ENCODE results near the gene TMEM203.
A peak's percentile ranks its signal among the peaks of the same experiment; 100 is the strongest.
"Not testable (repeated sequence)": the region's sequence is repeated elsewhere in the genome, so short reads cannot be mapped to it uniquely, and the experiment has no call there.

Gene TMEM203, protein sequence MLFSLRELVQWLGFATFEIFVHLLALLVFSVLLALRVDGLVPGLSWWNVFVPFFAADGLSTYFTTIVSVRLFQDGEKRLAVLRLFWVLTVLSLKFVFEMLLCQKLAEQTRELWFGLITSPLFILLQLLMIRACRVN

DNA sequence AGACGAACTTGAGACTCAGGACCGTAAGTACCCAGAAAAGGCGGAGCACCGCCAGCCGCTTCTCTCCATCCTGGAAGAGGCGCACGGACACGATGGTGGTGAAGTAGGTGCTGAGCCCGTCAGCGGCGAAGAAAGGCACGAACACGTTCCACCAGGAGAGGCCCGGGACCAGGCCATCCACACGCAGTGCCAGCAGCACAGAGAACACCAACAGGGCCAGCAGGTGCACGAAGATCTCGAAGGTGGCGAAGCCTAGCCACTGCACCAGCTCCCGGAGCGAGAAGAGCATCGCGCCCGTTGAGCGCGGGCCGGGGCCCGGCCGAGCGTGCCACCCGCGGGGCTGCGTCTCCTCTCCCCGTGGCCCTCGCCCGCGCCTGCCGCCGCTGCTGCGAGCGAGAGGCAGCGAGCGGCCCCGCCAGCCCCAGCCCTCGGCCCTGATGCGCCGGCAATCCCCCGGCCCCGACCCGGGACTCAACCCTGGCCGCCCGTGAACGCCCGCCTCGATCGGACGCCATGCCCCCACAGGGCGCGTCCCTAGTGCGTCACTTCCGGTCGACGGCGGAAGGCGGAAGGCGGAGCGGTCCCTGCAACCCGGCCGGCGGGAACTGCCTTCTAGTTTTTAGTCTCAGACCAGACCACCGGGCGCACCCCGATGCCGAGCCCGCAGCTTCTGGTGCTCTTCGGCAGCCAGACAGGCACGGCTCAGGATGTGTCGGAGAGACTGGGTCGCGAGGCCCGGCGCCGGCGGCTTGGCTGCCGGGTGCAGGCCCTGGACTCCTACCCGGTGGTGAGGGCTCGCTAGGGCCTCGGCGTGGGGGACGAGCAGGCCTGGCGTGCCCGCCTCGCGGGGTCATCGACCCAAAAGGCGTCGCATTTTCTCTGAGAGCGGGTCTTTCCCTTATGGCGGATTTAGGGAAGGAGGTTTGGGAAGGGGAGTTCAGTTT, at the start of gene TMEM203, which contains the start of gene NDOR1:
Gene TMEM203 (minus strand): TSS at position 523 of the 944 bp plus-strand sequence. CDS start 234 bp downstream, at position 289.
Gene NDOR1 (plus strand): TSS at position 575 of the 944 bp plus-strand sequence. CDS start 78 bp downstream, at position 653.
- DNase-seq: peak; percentile 17

DNA sequence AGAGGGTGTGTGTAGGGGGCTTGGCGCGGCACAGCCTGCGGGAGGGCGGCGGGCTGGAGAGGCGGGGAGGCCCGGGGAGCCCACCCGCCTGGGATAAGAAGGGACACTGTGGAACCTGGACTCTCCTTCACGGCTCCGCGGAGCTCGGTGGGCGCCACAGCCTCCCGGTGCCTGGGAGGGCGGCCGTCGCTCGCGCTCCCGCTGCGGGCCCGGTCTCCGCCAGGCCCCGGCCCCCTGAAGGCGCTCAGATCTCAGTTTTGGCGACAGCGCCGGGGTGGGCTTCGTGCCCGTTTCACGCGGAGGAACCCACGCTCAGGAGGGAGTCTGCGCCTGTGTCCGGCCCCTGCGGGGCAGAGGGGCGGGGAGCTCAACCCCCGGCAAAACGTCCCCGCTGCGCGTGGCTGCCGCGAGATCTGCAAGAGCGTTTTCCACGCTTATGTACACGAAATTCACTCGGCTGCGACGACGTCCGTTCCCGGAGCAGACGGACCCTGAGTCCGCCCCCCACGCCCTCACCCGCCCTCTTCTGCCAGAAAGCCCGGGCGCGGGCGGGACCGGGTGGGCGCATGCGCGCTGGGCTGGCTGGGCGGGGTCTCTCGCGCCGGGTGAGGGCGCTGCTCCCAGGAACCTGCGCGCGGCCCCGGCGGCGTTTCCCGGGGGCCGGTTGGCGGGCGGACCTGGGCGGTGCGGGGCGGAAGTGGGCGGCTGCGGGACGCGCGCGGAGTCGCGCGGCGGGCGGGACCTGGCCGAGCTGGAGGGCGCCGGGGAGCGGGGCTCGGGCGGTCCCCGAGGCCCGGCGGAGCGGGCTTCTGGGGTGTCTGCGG, 49.4 kb upstream of the TMEM203 start, which contains the start of gene NELFB:
Gene NELFB (plus strand): TSS at position 704 of the 824 bp plus-strand sequence.
- peak; percentile 65 for DNase-seq

DNA sequence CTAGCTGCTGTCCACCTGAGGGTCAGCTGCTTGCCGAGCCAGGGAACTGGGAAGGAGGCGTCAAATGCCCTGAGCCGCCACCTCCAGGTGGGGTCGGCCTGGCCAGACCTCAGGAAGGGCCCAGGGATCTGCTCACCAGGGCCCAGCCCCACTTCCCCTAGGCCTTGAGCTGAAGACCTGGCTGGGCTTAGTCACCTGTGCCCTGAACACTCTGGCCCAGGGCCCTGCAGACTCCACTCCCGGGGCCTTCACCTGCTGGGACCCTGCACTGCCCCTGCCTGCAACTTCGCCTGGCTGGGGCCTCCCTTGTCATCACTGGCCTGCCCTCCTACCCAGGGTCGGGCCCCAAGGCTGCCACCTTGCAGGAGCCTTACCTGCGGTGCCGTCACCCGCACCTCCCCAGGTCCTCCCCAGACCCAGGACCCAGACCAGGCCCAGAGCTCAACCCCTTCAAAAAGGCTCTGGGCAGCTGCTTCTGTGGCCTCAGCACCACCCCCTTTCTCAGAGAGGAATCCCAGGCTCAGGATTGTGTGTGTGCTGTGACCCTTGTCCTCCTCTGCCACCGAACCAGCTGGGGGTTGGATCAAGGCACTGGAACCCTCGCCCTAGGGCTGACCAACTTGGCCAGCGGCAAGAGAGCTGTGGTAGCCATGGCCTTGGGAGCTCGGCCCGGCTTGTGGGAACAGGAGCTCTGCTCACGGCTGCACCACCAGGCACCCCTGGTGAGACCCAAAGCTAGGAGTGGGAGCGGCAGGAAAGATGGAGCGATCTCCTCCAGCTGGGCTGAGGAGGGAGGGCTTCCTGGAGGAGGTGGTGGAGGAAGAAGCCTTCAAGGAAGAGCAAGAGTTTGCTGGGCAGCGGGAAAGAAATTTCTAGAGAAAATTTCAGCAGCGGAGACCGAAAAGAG, 48.5 kb upstream of the TMEM203 start:
- no peak for DNase-seq

DNA sequence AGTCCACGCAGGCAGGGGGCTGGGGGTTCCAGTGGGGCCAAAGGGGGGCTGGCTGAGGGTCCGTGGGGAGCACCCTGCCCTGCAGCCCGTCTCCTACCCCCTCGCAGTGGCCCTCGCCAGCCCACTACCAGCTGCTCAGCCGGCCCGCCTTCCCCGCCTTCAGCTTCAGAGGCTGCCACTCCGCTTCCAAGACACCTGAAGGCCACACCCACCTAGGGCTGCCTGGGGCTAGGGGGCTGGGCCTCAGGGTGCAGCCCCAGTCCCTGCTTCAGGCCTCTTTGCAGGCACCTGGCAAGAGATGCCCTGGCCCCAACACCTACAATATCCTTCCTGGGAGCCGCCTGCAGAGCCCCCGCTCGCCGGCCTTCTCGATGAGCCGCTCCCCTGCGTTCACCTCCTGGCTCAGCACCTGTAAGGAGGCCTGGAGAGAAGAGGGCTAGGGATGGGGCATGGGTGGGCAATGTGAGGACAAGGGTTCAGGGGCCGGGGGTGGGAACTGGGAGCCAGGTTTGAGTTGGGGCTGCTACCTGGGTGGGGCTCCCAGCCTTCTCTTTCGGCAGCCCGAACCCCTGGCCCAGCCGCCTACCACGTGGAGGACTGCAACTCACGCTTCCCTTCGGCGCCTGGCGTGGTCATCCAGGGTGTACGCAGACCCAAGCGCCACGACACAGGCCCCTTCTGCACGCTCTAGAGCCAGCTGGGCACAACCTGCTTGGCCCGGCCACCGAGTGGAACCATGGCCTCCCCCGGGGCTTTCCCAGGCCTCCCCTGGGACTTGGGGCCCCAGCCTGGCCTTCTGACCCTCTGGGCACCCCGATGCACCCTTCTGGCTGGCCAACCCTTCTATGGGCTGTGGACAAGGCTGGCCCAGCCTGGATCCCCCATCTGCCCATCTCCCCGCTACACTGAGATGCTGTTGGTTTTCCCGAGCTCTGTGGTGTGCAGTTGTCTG, 47.4 kb upstream of the TMEM203 start:
- DNase-seq: no peak

DNA sequence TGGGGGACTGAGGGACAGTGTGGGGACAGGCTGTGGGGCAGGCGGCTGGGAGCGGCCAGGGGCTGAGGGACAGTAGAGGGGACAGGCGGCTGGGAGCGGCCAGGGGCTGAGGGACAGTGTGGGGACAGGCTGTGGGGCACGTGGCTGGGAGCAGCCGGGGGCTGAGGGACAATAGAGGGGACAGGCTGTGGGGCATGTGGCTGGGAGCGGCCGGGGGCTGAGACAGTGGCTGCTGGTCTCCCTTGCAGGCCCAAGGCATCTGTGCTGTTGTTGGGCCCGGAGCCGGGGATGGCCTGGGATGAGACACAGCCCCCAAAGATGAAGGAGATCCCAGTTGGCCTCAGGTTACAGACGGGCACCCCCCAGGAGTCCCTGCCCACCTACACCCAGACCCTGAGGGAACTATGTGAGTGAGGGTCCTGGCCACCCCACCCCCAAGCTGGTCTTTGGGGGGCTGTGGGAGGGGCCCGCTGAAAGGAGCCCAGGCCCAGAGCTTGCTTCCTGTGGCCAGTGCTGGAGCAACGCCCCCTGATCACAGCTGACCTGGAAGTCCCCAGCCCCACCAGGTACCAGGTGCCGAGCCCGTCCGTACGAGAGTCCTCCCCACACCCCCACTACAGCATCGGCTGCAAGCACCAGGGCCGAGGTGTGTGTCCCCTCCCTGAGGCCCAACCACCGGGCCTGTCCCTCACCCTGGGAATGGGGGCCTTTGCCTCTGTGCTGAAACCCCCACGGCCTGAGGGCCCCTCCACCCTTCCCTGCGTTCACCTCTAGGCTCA, 46.2 kb upstream of the TMEM203 start:
- no peak for DNase-seq

DNA sequence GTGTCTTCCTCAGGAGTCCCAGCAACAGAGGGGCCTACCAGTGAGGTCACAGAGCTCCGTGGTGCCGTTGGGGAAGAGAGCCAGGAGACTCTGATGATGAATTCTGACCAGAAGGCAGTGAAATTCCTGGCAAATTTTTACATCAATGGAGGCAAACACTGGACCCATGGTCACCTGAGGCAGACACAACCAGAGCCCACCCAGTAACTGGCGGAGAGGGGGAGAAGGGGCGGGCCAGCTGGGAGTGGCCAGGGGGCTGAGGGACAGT, 45.7 kb upstream of the TMEM203 start, which contains the start of gene STPG3:
Gene STPG3 (plus strand): TSS at position 93 of the 268 bp plus-strand sequence. CDS start 1 bp downstream, at position 94.
- DNase-seq: no peak

DNA sequence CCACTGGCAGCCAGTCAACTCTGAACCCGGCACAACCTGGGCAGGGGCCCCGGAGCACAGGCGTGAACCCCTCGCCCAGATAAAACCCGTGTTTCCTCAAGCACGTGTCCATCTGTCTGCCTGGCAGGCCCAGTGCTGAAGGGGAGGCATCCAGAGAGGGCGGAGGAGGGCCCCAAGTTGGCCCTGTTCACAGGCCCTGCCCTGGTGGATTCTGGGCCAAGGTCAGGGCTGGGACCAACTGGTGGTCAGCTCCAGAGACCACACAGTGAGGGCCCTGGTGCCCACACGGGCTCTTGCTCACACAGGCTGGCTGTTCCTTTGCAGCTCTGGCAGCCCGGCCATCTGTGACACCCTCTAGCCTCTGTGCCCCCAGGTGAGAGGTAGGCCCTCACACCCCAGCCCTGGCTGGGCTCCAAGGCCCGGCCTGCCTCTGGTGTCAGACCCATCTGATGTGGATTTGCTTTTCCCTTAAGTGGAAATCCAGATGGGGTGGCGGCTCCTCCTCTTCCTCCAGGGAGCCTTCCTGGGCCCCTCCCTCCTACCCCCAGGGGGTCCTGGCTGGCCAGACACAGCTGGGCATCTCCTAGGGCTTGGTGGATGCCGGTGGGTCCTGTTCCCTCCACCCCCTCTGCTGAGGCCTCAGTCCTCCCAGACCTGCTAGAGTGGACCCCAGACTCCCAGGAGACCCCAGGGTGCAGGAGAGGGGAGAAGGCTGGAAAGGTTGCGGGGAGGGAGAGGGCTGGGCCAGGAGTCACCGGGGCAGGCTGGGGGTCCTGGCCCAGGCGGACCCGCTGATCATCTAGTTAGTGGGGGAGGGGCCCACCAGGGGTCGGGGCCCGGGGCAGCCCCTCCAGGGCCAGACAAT, 45.1 kb upstream of the TMEM203 start:
- DNase-seq: no peak

DNA sequence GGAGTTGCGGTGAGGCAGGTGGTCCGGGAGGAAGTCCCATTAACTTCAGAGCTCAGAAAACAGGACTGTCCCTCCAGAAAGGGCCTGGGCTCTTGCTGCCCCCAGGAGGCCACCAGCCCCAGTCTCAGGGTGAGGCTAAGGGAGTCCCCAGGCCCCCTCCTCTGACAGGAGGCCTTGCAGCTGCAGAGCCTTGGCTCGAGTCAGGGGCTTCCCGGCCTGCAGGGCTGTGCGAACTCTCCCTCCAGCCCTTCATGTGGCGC, 42.4 kb upstream of the TMEM203 start:
- no peak for DNase-seq

DNA sequence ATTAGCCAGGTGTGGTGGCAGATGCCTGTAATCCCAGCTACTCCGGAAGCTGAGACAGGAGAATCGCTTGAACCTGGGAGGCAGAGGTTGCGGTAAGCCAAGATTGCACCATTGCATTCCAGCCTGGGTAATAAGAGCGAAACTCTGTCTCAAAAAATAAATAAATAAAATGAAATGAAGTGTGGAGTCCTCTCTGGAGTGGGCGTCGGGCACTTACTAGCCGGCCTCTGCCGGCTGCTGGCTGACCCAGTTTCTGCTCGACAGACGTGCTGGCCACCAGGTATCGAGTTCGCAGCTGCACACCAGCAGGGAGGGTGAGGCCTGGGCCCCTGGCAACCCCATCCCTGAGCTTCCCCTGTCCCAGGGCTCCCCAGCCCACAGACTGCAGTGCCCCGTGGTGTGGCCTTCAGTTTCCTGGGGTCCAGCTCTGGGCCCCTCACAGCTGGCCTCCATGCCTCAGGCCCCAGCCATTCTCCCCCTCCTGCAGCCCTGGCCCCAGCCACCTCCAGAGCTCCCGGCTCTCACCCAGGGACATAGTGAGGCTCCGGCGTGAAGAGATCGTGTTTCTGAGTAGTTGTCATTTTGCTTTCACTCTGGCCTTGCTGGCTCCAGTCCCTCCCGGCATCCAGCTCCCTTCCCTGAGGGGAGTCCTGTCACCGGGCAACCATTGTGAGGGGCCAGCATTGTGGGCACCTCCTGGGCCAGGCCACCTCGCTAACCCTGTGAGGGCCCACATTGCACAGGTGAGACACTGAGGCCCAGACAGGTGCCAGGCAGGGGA, 41.9 kb upstream of the TMEM203 start:
- DNase-seq: no peak

DNA sequence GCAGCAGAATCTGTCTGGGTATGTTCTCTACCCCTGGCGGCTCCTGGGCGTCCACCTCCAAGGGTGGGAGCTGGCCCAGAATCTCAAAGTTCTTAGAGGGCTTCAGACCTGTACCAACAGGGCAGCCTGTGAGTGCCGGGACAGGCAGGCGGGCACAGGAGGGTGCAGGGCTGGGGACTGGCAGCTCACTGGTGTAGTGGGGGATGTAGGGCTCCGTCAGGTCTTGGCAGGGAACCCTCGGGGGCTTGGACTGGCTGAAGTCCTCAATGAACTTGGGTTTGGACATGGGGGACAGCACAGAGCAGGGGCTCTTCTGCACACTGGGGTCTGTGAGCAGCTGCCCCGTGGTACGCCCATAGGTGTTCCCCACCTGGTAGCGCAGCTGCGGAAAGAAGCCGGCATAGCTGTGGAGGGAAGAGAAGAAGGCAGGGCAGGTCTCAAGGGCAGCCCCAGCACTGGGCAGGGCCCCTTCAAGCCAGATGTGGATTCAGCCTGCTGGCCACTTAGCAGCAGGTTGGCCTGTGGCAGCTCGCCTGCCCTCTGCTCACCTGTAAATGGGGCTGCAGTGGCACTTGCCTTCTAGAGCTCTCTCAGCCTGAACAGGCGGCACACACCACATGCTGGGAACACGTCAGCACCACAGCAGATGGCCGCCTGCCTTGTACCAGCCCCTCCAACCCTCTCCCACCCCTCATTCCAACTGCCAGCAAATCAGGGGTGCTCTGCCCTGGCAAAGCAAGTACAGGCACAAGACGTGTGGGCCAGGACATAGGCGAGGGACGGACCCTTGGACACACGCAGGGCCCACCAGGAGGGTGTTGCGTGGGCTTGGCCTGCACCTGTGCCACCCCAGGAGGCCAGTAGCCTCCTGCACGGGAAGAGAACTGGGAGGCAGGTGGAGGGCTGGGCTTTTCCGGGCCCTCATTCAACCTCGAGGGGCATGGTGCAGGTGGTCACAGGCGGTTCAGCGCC, 40.3 kb upstream of the TMEM203 start:
- DNase-seq: no peak

DNA sequence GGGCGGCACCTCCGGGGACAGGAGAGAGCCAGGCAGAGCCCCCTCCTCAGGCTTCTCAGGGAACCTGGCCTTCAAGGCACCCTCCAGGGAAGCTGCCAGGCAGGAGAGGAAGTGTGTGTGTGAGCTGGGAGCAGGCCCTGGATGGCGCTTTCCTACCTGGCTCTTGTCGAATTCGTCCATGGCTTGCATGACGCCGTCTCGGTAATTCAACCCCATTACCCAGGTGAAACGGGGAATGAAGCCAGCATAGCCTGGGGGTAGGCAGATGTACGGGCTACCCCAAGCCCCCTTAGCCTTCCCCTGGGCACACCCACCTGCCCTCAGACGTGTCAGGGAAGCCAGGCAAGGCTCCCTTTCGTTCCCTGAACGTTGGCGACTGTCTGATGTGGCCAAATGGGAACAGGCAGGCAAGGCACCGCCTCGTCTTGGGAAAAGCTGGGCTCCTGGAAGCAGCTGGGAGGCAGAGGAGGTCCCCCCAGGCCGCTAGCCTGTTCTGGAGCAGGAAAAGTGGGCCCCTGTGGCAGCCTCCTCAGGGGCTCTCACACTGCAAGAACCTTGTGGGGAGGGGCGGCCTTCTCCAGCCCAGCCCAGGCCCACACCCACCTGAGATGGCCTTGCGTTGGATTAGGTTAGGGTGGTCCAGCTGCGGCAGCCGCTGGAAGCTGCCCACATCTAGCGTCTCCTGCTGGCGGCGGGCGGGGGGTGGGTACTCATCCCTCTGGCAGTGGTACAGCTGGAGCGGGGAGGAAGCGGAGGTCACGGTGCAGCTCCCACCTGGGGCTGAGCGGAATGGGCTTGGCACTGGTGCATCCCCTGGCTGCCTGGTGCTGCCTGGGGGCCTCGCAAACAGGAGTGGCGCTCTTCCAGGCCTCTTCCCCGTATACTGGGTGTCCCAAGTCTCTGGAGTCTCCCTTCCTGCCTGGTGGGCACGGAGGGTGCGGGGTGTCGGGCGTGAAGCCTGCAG, 39.3 kb upstream of the TMEM203 start:
- no peak for DNase-seq

DNA sequence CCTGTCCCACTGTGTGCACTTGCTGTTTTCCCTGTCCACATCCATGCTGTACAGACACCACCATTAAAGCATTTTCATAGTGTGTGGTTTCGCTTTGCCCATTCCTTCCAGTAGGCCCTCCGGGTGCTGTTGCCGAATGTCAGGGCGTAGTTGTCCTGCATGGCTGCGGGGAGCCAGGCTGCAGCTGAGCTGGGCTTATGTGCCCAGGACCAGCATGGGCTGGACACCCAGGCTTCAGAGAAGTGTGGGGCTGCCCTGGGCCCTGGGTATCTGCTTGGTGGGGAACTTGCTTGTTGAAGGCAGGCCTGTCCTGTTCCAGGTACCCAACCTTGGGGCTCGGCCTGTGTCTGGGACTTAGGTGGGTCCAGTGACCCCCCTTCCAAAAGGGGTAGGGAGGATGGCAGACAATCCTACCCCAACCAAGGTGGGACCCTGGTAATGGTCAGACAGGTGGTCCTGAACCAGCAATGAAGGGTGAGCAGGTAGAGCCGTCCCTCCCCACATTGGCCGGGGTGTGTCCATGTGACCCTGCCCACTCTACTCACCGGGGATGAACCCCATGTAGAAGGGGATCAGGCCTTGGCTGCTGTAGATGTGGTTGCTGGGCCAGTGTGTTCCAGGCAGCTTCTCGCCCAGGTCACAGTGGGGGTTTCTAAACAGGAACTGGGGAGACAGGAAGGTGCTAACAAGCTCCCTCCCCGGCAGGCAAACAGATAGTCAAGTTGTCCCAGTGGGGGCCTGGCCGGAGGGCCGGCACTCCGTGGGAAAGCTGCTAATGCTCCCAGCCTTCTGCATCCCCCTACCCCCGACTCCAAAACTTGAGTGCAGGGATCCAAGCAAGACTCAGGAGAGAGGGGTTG, 38.4 kb upstream of the TMEM203 start:
- DNase-seq: no peak

DNA sequence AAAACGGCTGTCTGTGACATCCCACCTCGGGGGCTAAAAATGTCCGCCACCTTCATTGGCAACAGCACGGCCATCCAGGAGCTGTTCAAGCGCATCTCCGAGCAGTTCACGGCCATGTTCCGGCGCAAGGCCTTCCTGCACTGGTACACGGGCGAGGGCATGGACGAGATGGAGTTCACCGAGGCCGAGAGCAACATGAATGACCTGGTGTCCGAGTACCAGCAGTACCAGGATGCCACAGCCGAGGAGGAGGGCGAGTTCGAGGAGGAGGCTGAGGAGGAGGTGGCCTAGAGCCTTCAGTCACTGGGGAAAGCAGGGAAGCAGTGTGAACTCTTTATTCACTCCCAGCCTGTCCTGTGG, 37.8 kb upstream of the TMEM203 start:
- not testable (repeated sequence) for DNase-seq

DNA sequence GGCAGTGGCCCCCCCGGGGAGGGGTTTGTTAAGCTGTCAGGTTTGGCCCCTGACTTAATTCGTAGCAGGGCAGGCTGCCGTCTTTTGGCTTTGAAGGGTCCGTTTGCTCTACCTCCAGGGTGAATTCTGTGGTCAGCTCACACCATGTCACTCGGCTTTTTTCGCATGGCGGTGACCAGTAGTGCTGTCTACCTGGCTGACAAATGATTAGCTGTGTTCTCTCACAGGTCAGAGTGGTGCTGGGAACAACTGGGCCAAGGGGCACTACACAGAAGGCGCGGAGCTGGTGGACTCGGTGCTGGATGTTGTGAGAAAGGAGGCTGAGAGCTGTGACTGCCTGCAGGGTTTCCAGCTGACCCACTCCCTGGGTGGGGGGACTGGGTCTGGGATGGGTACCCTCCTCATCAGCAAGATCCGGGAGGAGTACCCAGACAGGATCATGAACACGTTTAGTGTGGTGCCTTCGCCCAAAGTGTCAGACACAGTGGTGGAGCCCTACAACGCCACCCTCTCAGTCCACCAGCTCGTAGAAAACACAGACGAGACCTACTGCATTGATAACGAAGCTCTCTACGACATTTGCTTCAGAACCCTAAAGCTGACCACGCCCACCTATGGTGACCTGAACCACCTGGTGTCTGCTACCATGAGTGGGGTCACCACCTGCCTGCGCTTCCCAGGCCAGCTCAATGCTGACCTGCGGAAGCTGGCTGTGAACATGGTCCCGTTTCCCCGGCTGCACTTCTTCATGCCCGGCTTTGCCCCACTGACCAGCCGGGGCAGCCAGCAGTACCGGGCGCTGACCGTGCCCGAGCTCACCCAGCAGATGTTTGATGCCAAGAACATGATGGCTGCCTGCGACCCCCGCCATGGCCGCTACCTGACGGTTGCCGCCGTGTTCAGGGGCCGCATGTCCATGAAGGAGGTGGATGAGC, 37.1 kb upstream of the TMEM203 start:
- no peak for DNase-seq

All from SHP77 treated with DMSO at 0.1 percent for 48 hours (cell line).